ENCODE measurements around the gene QSOX2.

Gene QSOX2

DNA sequence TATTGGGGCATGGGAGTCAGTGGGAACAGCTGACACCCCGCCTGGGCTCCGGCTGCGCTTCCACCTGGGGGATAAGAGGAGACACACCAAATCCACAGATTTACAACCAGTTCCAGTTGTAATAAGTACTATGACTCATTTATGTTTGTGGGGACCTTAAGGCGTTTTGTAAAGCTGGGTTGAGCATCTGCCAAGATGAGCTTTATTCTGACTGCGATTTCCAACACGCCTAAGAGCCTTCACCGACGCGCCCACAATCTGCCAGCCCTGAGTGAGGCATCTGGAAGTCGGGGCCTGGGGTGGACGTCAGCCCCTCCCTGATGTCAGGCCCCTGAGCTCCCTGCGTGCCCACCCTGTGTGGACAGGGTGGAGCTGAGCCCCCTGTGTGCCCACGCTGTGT lies 26.3 kb downstream of the QSOX2 start:
- DNase-seq, result no peak

DNA sequence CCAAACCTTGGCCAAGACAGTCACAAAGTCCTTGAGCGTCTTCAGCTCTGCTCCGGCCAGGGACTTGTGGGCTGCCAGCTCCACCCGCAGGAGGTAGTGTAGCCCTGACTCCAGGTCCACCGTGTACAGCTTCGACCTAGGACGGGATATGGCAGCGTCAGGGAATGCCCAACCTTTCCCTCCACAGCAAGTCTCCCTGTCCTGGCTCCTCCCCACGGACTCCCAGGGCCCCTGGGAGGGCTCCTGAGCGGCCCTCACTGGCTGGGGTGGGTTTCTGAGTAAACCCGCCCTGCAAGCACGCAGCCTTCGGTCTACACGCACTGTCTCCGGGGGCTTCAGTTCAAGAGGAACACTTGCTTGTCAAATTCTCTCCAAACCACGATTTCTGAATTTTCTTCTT lies 26.9 kb downstream of the QSOX2 start:
- DNase-seq, result no peak

DNA sequence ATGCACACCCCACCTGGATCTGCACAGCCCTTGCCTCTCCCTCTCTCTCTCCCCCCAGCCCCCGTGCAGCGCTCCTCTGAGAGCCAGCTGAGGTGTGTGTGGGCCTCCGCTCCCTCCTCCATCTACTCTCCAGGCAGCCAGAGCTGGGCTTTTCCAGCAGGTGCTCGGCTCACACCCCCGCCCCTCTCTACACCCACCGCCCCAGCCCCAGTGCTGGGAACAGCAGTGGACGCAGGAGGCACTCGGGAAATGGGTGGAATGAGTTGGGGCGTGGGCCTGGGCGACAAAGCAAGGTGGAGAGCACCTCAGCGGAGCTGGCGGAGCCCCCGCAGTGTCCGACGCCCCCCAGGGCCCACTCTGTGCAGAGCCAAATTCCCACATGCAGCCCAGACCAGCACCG lies 27.3 kb downstream of the QSOX2 start:
- DNase-seq, result no peak

DNA sequence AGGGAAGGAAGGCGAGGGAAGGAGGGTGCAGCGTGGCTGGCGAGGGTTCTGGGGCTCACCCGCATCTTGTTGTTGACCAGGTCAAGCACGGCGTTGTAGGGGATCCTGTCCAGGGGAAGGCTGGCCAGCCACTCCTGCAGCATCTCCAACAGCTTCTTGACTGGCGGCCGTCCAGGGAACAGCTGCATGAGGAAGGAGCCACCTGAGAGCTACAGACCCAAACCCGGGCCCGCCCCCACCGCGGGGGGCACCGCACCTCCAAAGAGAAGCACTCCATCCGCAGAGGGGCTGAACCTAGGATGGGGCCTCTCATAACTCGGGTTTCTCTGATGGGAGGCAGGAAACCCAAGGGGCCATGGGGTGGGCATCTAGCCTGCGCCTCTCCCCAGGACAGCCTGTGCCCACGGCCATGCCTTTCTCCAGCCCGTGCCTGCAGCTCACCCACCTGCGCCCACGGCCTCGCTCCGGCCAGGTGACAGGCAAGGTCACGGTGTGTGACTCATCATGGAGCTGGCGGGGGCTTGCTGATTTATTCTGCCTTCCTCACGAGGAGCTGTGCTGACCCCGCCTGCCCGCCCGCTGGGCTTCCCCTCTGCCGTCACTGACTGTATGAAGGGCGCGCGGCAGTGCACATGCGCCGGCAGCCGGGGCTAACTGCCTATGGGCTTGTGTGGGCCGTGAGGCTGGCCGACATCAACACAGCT lies 28.9 kb downstream of the QSOX2 start:
- DNase-seq, result no peak

DNA sequence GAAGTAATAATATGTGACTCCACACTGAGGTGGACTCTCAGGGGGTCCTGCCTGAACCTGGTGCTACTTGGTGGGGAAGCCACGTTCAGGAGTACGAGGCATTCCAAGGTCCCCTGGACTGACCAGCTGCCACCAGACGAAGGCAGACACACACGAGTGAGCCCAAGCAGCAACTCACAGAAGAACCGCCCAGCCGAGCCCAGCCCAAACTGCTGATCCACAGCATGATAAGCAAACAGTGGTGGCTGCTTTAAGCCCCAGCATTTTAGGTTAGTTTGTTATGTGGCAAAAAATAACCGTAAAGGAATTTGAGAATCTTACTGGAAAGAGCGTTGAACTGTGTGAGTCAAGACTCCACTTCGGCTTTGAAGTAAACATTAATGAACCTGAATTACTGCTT lies 31.9 kb downstream of the QSOX2 start:
- DNase-seq, result no peak

DNA sequence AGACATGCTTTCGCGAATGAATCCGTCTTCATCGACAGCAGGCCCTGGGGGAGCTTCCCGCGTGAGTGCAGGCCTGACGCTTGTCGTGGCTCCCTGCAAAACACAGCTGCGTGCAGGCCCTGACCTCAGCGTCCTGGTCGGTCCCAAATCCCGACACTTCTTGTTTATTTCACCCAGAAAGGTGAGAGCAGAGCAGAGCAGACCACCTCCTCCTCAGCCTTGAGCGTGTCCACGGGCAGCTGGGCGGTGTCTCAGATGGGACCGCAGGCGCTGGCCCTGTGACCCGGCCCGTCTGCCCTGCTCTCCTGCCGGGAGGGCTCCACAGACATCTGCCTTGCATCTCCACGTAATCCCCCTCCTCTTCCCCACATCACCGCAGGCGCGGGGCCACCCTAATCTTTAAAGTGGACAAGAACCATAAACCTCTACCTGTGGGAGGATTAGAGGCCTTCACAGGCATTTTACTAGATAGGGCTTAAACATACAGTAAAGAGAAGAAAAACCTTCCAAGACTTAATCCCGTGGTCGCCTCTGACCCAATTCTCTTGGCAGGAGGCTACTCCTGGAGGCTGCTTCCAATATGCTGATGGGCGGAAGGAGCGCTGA lies 33.2 kb downstream of the QSOX2 start:
- DNase-seq, result no peak

DNA sequence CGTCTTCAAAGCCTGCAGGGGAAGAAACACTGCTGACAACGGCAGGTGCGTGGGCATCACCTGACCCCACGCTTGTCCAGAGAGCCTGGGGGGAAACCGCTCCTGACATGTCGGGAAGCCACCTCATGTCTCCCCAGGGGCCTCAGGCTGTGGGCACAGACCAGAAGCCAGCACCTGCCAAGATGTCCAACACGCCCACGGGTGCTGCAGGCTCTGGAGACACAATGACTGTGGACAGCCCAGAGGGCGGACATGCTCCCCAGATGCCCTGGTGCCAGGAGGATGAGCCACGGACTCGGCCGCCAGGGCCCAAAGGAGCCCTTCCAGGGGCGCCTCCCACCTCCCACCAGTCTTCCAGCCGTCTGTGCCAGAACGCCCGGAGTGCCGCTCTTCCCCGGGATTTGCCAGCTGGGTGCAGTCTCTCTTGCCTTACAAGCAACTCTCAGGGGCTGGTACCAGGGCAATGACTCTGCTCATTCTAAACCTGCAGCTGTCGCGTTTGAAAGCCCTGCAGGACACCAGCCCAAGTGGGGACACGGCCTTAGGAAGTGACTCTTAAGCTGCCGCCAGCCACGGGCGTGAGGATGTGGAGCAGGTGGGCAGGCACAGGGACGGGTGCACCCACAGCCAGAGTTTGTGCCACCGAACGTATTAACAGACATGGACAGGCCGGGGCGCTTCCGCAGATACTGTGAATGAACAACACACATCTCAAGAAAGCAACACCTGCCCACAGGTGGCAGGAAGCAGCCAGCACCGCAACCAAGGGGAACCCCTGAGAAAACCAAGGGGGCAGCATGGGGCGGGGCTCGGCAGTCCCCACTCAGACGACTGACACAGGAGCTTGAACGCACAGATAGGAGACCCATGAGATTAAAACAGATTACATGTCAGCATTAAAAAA lies 33.9 kb downstream of the QSOX2 start:
- DNase-seq, result no peak

DNA sequence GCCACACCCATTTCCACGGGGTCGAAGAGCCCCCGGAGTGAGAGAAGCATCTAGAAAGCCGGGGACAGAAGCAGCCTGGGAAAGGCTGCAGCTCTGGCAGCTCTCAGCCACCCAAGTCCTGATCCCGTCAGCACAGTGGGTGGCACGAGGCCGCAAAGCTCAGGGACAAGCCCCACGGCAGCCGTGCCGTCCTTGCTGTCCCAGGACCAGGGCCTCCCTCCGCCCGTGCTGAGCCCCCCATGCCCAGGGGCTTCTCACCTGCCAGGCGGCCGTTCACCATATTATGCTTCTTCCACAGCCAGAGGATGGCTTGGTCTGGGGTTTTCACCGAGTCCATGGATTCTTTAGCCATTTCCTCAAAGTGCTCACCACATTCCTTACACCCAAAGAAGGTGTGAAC lies 34.6 kb downstream of the QSOX2 start:
- no peak for DNase-seq

DNA sequence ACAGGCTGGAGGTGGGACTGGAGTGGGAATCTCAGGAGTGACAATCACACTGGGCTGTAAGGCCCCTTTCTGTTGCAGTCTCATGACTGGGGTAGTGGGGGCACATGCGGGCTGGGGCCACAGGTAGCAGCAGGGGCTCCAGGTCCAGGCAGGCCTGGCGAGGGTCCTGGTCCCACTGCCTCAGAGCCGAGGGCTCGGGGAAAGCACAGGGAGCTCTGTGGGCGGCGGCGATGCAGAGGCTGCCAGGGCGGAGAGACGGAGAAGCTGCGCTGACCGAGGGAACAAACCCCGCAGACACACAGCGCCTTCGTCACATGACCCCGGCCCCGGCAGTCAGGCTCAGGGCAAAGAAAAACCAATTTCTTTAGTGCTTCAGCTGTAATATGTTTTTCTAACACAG lies 35.3 kb downstream of the QSOX2 start:
- DNase-seq, result no peak

DNA sequence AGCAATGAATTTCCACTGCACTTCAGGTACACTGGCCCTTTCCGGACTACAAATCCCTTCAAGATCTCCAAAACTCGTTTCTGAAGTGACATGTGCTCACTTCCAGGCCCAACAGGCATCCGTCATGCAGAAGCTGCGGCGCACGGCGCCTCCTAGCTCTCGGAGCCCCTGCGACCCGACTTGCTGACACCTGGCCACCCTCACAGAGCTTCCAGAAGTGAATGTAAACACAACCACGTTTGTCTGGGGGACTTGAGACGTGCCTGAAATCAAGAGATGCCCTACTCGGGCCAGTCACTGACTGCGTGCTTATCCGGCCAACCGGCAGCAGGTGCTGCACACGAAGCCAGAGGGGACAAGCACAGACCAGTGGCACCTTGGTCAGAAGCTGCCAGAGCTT lies 35.8 kb downstream of the QSOX2 start:
- no peak for DNase-seq

DNA sequence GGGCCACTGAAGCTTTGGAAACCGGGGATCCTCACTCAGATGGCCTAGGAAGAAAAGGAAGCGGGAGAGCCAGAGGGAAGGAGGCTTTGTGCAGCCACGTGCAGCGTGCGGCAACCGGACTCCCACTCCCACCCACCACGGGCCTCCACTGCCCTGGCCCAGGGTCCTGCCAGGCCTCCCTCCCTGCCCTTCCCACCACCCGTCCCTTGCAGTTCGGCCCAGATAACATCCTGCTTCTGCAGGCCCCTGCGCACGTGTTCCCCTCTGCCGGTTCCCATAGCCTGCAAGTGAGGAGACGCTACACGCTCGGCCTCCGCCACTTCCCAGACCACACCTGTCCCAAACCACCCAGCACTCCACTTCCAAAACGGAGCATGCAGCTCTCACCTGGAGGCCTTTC lies 36.4 kb downstream of the QSOX2 start:
- no peak for DNase-seq

DNA sequence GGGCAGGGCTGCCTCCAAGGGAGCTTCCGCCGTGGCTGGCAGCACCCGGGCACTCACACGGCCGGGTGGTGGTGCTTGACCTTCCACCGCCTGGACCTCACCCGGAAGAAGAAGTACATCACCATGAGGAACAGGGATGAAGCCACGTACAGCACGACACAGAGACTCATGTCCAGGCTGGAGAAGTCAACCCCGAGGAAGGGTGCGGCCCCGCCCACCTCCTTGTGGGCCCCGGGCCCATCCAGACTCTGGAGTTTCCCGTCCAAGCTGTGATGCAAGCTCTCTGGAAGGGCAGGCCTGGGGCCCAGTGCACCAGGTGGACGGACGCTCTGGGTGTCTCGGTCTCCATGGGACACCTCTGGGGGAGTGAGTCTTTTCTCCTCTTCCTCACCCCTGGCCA lies 36.9 kb downstream of the QSOX2 start:
- no peak for DNase-seq

DNA sequence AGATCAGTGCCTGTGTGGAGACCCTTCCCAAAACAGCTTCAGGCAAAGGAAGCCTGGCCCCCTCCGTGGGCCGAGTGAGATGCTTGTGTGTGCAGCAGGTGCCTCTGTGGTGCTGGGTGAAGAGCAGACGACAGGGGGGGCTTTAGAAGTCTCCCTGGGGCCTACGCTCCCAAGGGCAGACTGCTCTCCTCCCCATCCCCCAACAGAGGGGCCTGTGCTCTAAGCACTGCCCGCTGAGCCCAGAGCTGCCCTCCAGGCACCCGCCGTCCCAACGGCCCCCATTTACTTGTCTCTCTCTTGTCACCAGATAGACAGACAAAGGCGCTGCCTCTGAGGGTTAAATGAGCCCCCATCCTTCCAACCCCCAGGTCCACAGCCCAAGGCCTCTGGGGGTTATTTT lies 38.0 kb downstream of the QSOX2 start:
- DNase-seq, result no peak

DNA sequence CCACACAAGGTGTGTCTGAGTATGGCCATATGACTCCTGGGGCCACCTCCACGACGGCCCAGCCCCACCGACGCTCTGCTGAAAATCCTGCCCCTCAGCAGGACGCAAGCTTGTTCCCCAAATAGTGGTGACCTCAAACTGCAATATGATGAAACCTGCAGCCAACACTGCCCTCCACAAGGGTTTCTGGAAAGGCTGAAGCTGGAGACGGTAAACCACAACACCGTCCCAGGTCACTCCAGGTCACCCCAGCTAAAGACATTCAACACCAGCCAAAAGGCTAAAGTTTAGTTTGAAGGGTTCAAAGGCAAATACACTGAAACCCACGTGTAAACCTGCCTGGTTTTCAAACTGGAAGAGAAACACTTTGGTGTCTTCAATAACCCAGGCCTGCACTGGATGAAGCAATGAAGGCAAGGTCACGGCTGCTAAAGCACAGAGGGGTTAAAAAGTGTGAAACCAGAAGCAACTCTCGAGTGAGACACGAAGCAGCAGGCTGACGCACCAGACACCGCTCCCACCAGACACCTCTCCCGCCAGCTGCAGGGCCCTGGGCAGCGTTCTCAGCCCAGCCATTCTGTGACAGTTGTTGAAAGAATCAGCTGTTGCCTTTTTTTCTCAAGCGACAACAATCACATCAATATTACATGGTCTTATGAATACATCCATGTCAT lies 38.9 kb downstream of the QSOX2 start:
- no peak for DNase-seq

DNA sequence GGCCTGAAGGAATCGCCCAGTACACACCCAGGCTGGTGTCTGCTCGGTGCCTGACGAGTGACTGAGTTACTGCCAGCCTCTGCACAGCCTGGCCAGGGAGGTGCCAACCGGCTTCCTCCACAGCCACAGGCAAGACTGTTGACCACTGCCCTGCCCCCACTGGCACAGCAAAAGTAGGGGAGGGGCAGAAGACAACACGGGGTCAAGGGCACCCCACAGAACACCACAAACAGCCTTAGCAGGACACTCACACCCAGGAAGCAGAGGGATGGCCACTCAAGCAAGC lies 40.0 kb downstream of the QSOX2 start:
- no peak for DNase-seq

DNA sequence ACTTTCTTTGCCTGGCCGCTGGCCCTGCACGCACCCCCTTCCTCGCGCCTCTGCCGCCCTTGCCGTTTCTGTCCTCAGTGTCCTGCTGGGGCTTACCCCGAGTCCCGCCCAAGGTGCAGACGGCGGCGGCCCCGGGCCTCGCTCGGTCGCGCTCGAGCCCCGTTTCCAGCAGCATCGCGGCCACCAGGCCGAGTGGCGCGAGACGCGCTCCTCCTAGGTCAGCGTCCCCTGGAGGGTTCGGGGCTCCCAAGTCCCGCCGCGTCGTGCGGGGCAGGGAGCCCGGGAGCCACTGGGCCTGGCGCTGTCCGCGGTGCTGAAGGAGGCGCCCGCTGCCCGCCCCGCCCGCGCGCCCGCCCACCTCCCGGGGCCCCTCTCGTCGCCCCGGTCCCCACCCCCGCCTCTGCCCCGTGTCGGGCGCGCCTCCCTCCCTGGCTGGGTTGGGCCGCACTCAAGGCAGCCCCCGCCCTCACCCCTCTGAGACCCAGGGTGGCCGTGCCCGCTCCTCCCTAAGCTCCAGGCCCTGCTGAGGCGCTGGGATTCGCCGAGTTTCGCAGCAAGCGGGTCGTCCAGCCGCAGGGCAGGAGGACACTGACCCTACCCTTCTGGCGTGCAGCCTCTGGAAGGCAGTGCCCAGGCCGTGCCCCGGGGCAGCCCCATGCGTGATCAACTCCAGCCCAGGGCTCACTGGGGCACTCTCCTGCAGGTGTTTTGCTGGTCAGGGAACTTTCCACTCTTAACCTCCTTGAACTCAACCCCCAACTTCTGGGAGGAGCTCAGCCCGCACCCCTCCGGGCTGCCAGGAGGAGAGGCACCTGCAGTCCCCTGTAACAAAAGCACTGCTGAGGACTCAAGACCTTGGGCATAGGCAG lies 40.5 kb downstream of the QSOX2 start, which contains the start of gene LHX3:
LHX3 (minus strand) TSS at position 291 of the 869 bp plus-strand sequence; CDS start at position 175, 116 bp downstream.
- no peak for DNase-seq

DNA sequence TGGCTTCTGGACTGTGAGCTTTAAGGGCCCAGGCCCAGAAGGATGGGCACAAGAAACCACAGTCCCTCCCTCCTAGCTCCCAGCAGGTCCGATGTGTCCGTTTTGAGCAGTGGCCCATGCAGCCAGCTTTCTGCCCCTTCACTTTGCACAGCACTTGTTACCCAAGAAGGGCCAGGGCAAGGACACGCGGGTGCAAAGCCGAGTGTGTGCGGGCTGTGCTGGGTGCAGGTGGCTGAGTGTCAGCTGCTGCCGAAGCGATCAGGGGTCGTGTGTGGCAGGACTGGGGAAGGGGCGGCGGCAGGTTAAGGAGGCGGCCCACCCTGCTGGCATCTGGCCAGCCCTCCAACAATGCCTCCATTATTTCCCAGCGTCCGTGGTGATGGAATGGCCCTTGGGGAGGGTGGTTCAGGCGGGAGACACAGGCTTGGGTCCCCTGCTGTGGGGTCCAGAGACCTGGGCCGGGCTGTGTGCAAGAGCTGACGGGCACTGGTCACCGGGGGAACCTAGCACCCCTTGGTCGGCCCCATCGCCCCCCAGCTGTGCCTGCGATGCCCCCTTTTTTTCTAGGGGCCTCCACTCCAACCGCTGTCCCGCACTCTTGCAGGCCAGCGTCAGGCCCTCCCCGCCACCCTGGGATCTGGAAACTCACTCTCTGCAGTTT lies 41.3 kb downstream of the QSOX2 start:
- DNase-seq, result no peak

DNA sequence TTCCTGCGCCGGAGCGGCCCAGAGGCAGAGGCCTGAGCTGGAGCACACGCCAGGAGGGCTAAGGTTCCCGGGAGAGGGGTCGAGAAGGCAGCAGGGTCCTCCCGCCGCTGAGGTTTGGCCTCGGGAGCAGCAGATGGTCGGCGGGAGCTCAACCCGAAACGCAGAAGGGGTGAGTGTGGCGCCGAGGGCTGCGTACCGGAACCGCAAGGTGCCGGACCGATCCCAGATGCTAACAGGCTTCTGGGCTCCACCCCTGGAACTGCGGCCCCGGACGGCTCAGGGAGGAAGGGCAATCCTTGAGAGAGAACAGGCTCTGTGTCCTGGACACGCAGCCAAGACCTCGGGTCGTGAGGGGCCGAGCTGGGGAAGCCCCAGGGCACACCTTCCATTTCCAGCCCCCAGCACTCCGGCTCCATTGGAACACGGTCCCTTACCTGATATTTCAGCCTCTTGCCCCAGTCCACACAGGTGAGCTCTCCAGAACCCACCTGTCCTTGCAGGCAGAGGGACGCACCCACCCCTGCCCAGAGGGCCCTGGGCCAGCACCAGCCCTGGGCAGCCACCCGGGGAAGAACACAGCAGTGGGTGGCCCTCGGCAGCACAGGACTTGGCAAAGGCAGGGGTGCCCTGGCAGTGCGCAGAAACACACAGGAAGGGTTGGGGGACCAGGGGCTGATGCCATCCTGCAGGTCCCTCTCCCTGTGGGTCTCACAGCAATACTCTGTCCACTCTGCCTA lies 42.0 kb downstream of the QSOX2 start:
- DNase-seq, result no peak

DNA sequence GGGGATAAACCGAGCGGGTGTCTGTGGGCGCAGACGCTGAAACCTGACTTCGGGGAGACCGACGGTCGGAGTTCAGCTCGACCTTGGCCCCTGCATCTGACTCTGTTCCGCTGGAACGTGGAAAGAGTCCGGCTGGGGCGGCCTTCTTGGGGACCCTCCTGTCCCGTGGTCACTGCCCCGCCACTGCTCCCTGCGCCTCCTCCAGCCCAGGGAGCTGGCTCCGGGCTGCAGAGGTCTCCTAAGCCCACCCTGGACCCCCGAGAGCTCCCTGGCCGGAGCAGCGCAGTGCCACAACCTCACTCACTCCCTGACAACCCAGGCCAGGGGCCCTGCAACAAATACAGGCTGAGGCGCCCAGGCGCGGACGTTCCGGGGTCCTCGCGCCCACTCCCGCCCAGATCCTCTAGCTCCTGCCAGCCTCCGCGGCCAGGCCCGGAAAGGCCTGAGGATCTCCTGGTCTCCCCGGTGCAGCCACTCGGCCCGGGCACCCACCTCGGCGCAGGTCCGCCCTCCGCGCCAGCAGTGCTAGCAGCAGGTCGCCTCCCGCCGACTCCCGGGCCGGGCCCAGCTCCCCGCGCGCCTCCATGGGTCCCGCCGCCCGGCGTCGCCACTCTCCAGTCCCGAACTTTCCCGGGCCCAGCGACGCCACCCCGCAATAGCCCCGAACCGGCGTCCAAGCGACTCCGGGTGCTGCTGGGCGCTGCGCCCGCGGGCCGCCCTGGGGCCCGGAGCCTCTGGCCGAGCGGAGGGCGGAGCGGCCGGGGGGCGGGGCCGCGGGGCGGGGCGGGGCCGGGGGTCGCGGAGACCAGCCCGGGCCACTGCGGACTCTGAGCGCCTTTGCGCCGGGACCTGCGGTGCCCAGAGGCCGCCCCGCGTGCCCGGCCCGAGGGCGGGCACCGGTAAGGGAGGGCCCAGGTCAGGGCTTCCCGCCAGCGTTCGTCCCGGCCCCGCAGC lies 42.9 kb downstream of the QSOX2 start:
- no peak for DNase-seq
